NCI-H345 (cell line): ENCODE results near the gene MRPL55.
A peak's percentile ranks its signal among the peaks of the same experiment; 100 is the strongest.

Experiments used
- DNase-seq: peaks from one replicate; lab custom pipeline; 2025; lab: John Stamatoyannopoulos, UW

Gene MRPL55

DNA sequence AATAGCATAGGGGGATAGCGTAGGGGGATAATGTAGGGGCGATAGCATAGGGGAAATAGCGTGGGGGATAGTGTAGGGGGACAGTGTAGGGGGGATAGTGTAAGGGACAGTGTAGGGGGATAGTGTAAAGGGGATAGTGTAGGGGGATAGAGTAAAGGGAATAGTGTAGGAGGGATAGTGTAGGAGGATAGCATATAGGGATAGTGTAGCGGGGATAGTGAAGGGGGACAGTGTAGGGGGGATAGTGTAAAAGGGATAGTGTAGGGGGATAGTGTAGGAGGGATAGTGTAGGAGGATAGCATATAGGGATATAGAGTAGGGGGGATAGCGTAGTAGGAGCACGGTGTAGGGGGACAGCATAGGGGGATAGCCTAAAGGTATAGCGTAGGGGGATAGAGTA is 40.7 kb downstream of the MRPL55 start:
- DNase-seq: no peak

DNA sequence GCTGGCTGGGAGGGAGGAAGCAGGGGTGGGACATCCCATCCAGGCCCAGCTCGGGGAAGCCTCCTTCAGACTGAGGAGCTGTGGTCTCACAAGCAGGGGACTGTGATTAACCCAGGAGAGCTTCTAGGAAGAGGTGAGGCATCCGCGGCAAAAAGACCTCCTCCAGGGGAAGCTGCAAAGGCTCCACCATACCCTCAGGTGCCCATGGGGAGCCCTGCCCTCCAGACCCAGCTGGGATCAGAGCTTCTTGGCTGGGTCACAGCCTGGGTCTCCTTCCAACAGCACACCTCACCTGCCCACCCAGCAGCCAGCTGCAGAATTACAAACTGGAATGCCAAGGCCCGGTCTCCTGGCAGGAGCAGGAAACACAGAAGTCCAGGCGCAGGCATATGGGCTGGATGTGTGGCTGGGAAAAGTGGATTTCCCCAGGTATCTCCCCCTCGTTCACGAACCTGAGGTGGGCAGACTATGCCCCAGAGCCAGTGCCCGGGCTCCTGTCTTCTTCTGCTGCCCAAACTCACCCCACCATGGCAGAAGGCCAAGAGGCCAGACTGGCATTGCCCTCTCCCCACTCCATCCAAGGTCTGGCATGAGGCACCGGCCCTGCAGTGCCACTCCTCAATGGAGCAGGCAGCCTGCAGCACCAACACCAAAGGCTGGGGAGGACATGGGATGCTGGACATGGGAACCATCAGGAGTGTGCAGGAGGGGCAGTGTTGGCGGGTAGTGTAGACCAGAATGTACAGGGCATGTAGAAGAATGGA is 42.0 kb downstream of the MRPL55 start:
- no peak for DNase-seq

DNA sequence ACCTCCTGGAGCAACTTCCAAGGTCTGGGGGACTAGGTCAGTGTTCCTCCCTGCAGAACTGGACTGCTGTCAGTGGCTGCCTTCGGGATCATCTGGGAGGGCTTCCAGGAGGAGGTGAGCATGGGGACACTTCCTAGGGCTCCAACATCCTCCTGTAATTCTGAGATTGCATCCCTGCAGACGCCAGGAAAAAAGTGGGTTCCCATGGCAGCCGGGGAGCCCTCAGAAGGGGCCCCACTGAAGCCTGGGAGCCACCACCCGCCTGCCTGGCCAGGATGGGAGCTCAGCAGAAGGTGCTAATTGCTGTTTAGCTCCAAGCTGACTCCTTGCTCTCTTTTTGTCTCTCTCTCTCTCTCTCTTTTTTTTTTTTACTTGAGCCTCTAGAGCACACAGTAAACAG is 42.7 kb downstream of the MRPL55 start:
- DNase-seq: no peak

DNA sequence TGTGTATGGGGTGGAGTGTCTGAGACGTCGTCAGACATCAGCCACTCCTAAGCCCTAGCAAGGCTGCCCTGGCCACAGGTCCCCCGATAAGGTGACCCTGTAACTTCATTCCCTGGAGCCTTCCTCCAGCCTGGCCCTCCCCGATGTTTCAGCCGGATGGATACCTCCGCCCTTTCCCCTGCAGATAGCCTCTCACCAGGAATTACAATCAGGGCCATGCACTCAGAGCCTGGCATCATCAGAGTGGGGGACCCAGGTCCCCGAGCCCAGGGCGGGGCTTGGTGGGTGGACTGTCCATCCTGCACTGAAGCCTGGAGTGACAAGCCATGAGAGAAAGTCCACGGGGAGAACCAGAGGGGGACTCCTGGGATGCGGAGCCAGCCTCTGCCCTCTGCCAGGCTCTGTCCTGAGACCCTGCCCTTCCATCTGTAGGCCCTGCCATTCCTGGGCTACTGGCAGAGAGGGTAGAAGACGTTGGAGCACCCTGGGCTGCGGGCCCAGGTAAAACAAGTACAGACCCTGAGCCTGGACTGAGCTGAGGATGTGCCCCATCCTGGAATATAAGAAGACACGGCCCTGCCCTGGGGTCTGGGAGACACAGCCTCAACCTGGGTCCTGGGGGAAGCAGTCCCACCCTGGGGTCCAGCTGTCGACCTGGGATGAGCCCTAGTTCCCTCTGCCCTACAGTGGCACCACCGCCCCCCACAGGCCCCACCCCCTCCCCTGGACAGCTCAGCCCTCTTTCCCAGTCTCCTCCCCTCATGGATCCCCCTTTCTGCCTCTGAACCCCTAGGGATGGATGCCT is 43.4 kb downstream of the MRPL55 start:
- no peak for DNase-seq

DNA sequence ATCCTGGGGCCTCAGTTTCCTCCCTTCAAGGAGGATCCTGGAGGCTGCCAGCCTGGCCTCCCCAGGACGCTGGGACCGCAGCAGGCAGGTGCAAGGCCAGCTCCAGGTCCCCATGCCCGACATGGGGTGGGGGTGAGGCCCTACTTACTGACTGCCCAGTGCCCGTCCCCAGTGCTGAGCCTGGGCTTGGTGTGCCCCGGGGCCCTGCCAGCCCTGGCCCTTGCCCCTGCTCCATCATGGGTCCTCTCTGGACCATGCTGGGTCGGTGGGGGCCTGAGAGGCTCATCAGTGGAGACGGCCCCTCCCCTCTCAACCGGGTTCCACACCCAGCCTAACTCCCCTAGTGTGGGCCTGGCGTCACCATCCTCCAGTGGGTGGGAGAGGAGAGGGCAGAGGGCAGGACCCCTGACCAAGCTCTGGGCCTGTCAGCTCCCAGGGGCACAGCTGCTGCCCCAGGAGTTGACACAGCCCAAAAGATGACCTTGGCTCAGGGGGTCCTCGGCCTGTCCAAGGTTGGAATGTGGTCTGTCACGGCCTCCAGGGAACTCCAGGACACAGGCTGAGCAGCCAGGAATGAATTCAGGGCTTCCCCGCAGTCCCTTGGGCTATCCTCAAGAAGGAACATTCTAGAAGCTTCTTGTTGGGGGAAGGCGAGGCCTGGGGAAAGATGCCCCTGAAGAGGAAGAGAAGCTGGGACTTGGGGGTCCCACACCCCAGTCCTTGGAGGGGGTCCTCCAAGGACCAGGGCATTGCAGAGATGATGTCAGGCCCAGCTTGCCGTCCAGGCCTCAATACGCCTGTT is 44.2 kb downstream of the MRPL55 start:
- DNase-seq: no peak

DNA sequence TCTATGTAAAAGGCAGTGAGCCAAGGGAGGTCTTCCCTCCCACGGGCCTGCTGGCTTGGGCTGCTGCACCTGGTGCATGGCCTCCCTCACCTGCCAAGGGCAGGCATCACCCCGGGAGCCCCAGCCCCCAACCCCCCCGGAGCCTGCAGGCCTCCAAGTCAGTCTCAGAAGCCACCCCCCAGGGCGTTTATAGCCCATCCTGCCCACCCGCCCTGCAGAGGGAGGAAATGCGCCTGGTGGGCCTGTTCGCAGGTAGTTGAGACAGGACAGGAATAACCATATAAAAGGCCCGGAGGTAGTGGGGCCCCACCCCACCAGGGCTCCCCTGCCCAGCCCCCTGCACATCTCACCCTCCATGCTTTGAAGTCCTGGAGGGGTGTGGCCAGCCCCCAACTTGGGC is 44.8 kb downstream of the MRPL55 start:
- DNase-seq: no peak

DNA sequence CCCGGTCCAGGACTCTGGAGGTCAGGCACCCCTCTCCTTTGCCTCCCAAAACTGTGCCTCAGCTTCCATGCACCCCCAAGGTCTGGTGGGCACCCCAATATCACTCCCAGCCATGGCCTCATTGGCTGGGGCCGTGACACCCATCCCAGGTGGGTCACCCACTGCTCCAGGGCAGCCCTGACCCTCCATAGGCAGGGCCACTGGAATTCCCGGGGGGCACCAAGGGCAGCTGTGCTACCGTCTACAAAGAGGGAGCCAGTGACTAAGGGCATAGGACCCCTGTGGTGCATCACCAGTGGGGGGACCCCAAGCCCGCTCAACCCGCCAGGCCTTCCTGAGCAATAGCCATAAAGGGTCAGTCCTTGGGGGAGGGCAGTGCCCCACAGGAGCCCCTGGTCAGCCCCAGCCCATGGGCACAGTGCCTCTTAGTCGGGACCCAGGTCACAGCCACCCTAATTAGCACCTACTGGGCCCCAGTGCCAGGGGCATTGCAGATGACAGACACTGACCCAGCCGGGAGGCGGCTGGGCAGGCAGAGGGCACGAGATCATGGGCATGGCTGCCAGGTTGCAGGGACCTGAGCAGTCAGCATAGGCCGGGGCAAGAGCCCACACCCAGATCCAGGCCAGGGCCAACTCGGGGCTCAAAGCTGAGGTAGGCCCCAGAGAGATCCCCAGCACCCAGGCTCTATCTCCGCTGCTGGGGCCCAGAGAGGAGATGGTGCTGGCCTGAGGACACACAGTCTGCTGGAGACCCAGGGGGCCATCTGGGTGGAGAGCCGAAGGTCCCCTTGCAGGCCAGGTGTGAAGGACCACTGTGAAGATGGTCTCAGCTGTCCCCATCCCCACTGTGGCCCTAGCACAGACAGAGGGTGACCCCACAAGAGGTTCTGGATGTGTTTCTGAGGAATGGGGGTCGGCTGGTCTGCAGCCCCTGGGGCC is 45.6 kb downstream of the MRPL55 start:
- DNase-seq: no peak

DNA sequence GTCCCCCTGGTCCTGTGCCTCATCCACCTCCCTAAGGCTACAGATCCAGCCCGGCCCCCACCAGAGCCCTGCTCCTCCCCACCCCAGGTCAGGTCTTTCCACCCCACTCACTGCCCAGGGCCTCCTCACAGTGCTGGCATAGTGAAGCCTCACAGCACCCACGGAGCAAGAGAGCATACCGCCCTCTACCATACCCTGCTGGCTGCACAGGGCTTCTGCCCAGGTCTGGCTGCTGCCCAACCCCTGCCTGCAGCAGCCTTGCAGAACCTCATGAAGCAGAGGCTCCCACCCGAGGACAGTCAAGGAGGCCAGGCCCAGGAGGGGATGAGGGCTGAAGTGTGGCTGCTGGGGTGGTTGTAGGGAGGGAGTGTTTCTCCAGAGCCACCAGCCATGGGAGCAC is 46.3 kb downstream of the MRPL55 start:
- DNase-seq: no peak

DNA sequence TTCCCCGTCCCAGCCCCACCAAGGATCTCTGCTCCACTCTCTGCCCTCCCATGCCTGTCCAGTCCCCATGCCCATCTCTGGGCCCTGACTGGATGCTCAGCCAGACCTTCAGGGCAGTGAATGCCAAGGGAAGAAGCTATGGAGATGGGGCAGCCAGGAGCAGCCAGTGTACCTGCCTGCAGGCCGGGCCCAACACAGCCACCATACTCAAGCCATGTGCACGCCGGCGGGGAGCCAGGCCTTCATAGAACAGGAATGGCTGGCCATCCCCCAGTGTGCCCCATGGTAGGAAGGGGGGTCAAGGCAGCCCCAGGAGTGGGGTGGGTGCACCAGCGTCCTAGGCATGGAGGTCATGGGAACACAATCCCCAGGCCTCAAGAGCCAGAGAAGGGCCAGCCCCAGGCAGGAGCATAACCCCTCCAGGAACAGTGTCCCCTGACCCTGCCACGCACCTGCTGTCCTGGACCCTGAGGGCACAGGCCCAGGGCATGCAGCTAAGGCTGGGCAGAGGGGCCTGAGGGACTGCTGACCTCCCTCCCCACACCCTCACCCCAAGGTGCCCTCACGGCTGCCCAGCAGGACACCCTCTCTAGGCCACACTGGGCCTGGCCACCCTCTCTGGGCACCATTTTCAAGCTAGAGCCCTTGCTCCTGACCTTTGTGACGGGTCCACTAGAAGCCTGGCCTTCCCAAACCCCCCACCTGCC is 46.9 kb downstream of the MRPL55 start:
- no peak for DNase-seq

DNA sequence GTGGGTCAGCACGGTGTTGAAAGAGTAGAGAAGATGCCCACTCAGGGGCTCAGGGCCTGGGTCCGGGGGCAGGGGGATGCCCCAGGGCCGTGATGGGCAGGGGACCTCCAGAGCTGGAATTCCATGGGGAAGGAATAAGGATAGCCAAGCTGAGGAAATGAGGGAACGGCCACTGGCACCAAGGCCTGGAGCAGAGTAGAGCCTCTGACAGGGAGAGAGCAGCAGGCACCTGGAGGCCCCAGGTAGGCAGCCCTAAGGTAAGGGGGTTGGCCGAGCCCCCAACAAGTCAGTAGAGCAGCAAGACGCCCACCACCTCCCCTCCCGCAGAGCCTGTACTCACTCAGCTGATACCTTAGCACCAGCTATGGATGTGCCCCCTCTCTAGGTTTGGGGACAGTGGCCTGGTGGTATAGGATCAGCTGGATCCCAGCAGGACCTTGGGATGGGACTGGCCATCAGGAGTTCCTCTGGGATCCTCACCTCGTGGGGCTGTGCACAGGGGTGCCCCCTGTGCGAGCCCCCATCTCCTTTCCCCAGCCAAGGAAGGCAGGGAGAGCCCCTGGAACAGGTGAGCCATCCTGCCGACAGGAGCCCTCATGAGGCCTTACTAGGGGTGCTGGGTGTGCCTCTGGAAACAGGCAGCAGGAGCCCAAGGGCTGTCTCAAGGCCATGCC is 47.6 kb downstream of the MRPL55 start:
- DNase-seq: no peak

DNA sequence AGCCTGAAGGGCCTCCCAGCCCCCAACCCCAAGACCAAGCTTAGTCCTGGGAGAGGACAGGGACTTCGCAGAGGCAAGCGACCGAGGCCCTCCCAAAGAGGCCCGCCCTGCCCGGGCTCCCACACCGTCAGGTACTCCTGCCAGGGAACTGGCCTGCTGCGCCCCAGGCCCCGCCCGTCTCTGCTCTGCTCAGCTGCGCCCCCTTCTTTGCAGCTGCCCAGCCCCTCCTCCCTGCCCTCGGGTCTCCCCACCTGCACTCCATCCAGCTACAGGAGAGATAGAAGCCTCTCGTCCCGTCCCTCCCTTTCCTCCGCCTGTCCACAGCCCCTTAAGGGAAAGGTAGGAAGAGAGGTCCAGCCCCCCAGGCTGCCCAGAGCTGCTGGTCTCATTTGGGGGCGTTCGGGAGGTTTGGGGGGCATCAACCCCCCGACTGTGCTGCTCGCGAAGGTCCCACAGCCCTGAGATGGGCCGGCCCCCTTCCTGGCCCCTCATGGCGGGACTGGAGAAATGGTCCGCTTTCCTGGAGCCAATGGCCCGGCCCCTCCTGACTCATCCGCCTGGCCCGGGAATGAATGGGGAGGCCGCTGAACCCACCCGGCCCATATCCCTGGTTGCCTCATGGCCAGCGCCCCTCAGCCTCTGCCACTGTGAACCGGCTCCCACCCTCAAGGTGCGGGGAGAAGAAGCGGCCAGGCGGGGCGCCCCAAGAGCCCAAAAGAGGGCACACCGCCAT is 48.5 kb downstream of the MRPL55 start:
- DNase-seq: peak; percentile 50

DNA sequence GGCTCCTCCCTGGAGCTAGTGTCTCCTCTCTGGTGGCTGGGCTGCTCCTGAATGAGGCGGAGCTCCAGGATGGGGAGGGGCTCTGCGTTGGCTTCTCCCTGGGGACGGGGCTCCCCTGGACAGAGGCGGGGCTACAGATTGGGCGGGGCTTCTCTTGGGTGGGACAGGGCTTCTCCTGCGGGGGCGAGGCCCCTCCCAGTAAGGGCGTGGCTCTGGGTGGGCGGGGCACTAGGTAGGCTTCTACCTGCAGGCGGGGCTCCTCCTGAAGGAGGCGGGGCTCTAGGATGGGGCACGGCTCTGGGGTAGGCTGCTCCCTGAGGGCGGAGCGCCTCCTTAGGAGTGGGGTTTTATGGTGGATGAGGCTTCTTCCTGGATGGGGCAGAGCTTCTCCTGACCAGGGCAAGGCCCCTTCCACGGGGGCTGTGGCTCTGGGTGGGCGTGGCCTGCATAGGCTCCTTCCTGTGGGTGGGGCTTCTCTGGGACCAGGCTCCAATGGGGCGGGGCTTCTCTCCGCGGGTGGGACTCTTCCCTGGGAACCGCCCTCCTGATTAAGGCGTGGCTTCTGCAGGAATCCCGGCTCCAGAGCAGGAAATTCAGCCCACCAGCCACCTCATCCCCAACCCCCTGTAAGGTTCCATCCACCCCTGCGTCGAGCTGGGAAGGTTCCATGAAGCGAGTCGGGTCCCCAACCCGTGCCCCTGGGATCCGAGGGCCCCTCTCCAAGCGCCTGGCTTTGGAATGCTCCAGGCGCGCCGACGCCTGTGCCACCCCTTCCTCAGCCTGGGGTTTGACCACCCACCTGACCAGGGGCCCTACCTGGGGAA is 49.3 kb downstream of the MRPL55 start:
- peak; percentile 99 for DNase-seq

DNA sequence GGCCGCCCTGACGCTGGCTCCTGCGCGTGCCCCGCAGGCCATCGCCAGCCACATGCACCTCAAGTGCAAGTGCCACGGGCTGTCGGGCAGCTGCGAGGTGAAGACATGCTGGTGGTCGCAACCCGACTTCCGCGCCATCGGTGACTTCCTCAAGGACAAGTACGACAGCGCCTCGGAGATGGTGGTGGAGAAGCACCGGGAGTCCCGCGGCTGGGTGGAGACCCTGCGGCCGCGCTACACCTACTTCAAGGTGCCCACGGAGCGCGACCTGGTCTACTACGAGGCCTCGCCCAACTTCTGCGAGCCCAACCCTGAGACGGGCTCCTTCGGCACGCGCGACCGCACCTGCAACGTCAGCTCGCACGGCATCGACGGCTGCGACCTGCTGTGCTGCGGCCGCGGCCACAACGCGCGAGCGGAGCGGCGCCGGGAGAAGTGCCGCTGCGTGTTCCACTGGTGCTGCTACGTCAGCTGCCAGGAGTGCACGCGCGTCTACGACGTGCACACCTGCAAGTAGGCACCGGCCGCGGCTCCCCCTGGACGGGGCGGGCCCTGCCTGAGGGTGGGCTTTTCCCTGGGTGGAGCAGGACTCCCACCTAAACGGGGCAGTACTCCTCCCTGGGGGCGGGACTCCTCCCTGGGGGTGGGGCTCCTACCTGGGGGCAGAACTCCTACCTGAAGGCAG is 50.0 kb downstream of the MRPL55 start:
- DNase-seq: peak; percentile 45

DNA sequence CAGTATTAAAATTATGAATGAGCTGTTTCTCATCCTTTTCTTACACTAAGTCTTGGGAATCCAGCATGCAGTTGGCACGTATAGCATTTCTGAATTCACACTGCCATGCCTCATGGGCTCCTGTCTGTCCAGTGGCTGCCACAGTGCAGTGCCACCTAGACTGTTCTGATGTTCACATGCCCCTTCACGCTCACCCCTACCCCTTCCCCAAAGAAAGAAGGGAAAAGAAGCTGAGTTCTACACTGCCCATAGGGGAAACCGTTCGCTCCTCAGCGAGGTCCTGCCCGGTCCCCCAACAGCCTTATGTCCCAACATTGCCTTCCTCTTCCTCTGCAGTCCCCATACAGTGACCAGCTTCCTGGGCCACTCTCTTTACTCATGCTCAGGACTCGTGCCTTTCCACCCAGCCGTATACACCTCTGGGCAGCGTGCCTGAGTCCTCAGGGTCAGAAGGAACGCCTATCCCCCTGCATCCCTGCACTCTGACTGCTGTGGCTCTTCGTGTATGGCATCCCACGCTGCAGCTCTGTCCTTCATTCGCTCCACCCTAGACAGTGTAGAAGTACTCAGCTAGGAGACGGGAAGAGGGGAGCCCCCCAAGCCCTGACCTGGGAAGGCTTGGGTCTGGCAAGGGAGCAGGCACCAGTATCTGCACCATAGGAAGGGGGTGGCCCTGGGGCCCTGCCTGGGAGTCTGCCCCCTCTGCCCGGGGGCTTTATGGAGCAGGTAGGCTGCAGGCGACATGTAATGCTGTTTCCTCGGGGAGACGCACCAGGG is 50.7 kb downstream of the MRPL55 start:
- no peak for DNase-seq
